ENCODE data around the gene MADCAM1.
"Not testable (repeated sequence)": the region's sequence is repeated elsewhere in the genome, so short reads cannot be mapped to it uniquely, and the experiment has no call there.

MADCAM1 gene

DNA sequence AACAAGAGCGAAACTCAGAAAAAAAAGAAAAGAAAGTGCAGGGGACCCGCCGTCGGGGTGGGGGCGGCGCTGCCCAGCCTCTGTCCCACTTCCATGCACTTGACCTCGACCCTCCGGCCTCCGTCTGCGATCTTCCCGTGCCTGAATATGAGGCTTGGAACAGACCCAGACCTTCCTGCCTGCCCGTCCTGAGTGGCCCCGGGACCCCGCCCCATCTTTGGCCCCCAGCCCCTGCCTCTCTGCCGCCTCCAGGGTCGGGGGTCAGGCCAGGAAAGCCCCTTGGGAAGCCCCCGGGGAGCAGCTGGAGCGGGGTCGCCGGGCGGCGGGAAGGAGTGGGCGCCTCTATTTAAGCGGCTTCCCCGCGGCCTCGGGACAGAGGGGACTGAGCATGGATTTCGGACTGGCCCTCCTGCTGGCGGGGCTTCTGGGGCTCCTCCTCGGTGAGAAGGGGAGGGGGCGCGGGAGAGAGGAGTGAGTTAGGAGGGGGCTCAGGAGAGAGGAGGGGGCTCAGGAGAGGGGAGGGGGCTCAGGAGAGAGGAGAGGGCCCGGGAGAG is at the start of gene MADCAM1:
TSS of gene MADCAM1 (plus strand) at position 375 of the 554 bp plus-strand sequence. CDS start at position 389, 14 bp downstream.
- DNase-seq: no peak

DNA sequence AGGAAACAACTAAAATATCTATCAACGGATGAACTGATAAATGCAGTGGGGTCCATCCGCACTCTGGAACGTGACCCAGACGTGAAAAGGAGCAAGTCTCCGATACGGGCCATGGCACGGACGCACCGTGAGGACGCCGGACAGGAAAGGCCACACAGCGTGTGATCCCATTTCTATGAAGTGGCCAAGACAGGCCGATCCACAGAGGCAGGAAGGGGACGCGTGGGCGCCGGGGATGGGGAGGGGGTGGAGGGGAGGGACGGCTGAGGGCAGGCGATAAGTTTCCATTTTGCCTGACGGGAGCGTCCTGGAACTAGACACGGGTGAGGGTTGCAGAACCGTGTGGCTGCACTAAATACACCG is 49.2 kb upstream of the MADCAM1 start:
- DNase-seq: no peak

DNA sequence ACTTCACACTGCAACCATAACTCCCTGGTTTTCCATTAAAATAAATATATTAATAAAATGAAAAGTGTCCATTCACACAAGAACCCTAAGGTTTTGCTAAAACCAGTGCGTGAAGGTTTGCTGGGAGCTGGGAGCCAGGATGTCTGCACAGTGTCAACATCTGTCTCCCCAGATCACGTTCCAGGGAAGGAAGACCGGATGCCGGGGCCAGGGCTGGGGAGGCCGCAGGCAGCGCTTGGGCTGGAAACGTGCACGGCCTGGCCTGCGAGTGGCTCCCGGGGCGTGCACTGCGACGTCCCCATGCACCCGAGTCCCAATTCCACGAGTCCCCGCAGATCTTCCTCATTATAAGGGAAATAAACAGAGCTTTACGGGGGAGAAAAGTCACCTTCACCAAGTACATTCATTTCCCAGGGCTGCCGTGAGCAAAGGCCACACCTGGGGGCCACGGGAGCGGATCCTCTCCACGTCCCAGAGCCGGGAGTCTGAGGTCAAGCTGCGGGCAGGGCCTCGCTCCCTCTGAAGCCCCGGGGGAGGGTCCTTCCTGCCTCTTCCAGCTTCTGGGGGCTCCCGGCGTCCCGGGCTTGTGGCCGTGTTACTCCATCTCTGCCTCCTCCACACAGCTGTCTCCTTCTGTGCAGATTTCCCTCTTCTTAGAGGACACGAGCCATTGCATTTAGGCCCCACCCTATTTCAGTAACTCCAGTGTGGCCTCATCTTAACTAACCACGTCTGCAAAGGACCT is 48.3 kb upstream of the MADCAM1 start:
- DNase-seq: no peak

DNA sequence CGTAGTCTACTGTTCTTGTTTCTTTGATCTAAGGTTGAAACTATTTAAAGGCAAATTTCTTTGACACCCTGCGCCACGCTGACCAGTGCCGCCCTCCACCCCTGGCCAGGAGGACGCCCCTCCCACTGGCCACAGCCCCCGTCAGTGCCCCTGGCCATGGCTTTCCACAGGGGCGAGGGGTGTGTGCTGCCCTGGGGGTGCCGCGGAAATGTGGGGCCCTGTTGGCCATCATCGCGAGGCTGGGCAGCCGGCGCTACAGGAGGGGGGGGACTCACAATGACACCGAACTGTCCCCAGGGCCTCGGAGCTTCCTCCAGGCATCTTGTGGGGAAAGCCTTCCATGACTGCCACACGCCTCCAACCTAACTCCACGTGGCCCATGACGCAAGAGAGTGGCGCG is 46.4 kb upstream of the MADCAM1 start:
- no peak for DNase-seq

DNA sequence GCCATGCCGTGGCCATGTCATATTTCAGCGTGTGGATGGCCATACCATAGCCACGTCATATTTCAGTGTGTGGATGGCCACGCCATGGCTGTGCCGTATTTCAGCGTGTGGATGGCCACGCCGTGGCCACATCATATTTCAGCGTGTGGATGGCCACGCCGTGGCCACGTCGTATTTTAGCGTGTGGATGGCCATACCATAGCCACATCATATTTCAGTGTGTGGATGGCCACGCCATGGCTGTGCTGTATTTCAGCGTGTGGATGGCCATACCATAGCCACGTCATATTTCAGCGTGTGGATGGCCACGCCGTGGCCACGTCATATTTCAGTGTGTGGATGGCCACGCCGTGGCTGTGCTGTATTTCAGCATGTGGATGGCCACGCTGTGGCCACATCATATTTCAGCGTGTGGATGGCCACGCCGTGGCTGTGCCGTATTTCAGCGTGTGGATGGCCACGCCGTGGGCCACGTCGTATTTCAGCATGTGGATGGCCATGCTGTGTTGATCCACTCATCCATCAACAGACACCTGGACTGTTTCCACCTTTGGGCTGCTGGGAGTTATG is 45.3 kb upstream of the MADCAM1 start:
- DNase-seq: not testable (repeated sequence)

- DNase-seq: no peak
Measured at GRCh38 chr19:452829-453228, 43.5 kb upstream of the MADCAM1 start.

DNA sequence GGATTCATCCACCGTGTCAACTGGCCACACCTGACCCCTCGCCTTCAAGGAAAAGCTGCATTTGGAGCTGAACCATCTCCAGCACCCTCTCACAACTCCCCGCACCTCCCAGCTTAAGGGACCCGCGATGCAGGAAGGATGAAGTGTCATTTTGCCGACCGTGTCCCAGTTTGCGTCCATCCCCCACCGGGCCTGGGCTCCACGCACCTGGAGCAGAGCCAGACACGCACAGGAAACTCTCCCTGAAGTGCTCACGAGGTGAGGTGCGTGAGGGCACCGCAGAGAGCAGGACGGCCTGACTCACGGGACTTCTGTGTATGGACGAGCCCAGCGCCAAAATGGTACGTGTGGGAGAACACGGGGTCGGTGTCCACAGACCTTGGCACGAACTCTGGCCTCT is 42.7 kb upstream of the MADCAM1 start:
- DNase-seq: no peak

GRCh38 chr19:455031-455705 is 41.1 kb upstream of the MADCAM1 start:
- DNase-seq: no peak

- no peak for DNase-seq
Measured at GRCh38 chr19:455851-456546, 40.3 kb upstream of the MADCAM1 start.

- DNase-seq: no peak
Measured at GRCh38 chr19:456547-457110, 39.7 kb upstream of the MADCAM1 start.

- no peak for DNase-seq
Measured at GRCh38 chr19:457636-458035, 38.6 kb upstream of the MADCAM1 start.

DNA sequence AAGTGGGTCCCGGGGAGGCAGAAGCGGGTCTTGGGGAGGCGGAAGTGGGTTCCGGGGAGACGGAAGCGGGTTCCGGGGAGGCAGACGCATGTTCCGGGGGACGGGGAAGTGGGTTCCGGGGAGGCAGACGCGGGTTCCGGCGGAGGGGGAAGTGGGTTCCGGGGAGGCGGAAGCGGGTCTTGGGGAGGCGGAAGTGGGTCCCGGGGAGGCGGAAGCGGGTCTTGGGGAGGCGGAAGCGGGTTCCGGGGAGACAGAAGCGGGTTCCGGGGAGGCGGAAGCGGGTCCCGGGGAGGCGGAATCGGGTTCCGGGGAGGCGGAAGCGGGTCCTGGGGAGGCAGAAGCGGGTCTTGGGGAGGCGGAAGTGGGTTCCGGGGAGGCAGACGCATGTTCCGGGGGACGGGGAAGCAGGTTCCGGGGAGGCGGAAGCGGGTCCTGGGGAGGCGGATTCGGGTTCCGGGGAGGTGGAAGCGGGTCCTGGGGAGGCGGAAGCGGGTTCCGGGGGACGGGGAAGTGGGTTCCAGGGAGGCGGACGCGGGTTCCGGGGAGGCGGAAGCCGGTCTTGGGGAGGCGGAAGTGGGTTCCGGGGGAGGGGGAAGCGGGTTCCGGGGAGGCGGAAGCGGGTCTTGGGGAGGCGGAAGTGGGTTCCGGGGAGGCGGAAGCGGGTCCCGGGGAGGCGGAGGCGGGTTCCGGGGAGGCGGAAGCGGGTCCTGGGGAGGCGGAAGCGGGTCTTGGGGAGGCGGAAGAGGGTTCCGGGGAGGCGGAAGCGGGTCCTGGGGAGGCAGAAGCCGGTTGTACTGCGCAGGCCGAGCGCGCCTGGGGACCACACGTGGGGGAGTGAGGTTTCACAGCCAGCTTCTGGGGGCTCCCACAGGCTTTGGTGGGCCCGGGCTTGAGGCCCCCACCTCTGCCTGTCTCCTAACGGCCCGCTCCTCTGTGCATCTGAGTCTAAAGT is 37.9 kb upstream of the MADCAM1 start:
- no peak for DNase-seq

DNA sequence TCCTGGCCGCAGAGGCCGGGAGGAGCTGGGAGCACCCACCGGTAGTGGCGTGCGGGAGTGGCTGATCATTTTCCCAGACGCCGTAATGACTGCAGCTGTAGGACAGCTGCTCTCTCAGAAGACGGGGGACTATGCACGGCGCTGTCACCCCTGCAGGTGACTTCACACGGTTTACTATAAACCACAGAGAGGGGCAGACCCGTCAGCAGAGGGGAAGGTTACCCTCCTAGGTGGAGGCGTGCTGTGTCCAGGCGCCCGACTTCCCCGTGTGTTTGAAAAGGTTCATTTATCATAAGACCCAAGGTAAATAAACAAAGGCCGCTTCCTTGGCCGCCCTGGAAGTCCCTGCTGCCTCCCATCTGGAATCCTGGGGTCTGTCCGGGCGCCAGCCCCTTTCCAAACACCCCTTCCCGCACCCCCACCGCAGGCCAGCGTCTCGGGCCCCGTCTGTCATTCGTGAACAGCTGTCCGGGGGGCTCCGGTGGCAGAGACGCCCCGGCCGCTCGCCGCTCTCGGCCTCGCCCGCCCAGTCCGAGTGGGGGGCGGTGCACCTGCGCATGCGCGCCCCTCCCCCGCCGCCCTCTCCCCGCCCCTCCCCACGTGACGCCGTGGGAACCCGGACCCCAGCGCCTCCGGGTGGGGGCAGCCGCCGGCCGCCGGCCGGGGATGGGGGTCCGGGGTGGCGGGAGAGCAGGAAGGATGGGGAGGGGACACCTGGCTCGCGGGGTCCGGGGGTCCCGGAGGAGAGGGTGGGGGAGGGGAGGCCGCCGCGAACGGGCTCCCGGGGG is 36.4 kb upstream of the MADCAM1 start:
- no peak for DNase-seq

DNA sequence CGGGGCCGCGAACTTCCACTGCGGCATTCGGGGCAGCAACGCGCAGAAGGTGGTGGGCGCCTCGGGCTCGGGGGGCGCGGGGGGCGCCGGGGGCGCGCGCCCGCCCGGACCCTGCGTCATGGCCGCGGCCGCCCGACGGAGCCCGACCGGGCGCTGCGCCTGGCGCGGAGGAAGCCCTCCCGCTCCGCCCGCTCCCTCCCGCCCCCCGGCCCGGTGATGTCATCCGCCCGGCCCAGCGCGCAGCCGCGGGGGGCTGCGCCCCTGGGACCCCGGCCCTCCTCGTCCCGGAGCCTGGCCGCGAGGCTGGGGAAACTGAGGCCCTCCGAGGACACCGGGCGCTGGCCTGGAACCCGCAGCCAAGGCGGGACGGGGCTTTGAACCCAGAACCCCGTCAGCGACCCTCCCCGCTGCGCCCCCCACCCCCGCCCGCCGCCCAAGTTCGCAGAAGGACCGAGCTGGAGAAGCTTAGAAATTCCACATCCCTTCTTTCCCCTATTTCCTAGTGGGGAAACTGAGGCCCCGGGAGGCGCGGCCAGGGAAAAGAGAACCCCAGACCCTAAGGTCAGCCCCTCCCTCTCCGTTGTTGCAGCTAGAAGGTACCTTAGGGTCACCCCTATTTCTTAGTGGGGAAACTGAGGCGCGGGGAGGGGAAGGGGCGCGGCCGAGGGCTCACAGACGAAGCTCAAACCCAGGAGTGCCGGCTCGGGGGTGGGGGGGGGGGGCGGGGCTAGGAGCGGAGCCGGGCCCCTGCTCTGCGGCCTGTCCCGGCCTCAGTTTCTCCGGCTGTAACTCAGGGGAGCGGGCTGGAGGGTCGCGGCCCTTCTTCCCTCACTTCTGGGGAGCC is 35.2 kb upstream of the MADCAM1 start, which contains the start of gene SHC2:
TSS of gene SHC2 (minus strand) at position 157 of the 844 bp plus-strand sequence. CDS start at position 120, 37 bp downstream.
- DNase-seq: no peak

- DNase-seq: no peak
Measured at GRCh38 chr19:461721-462551, 34.4 kb upstream of the MADCAM1 start.

GRCh38 chr19:463483-464207 is 32.6 kb upstream of the MADCAM1 start:
- no peak for DNase-seq

- no peak for DNase-seq
Measured at GRCh38 chr19:464208-464545, 32.1 kb upstream of the MADCAM1 start.
